GM12801 (cell line): Measurements from ENCODE around the gene TFEB.

ENCODE experiments used
- CTCF ChIP-seq: IDR thresholded peaks from one replicate; pipeline ENCODE4 v1.5.1; 2011; ENCODE audit warnings: control low read depth; ENCODE audit not compliant: insufficient read length; ENCODE audit errors: extremely low read depth

The TFEB gene

GRCh38 chr6:41704028-41704427 lies 31.4 kb downstream of the TFEB start:
- no peak for TF ChIP-seq CTCF

- TF ChIP-seq CTCF: no peak
Observed at GRCh38 chr6:41702771-41703494, 32.5 kb downstream of the TFEB start.

DNA sequence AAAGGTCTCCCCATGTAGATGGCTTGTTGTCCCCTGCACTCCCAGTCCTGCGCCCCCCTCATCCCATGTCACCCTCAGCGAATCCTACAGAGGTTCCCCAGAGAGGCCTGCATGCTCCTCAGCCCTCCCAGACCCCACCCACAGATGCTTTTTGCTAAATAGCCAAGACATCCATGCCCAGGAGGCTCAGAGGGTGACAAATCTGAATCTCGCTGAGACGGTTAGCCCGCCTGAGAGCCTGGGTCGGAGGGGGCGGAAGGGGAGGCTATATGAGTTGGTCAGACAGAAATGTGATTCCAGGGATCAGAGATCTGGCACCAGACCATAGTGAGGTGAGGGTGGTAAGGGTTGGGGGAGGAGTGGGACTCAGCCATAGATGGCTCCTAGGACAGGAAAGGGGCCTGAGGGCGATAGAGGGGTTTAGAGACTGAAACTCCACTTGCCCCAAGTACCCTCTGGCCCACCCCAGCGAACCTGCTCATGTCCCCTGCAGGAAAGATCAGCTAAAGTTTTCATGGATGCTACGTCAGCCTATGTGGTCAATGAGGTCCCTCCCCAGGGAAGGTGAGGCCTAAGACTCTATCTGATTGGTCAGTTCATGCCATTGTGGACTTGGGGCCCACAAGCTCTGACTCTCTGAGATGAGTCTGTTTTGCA lies 33.2 kb downstream of the TFEB start:
- TF ChIP-seq CTCF: no peak

DNA sequence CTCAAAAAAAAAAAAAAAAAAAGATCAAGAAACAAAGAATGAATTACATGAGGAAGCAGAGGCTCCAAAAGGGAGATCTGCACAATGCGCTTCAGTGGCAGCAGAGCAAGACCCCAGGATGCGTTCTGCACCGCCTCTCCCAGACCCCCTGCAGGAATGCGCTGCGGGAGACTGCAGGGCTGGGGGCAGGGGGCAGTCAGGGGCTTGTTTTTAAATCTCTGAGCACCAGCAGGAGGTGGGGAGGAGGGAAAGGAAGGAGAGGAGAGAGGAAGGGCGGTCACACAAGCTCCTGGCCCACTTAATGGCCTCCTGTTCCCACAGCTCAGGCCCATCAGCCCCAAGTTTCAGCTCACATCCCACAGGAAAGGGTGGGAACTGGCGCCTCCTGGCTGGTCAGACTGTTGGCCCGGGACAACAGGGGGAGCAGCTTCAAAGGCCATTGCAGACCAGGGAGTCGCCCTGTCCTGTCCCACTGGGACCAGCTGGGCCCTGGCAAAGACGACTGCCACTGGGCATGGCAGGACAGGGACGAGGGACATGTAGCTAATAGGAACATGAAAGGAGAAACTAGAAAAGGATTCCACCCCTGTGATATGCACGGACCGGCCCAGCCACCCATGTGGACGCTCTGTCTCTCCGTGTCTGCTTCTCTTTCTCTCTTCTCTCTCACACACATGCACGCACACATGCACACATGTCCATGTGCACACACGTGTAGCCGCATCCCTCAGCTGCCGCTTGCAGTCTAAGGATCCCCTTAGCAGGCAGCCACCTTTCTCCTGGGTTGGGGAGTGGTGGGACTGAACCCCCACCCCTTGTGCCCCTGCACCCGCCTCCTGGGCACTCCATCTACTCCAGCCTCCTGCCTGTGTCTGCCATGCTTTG lies 34.7 kb downstream of the TFEB start:
- TF ChIP-seq CTCF: no peak

DNA sequence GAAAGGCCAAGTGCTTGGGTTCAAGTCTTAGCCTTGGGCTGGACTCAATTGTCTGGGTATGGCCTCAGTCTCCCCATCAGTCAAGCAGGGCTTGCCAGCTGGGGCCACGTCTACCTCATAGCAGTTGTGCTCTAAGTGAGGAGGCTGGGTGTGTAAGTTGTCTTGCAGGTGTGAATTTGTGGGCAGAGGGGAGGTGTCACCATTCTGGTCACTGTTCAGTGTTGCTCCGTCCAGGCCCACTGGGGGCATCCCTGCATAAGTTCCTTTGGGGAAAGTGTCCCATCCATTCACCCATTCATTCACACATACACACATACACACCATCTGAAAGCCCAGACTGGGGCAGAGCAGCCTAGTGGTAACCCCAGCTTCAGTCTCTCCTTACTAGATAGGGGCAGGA lies 36.3 kb downstream of the TFEB start:
- TF ChIP-seq CTCF: no peak

DNA sequence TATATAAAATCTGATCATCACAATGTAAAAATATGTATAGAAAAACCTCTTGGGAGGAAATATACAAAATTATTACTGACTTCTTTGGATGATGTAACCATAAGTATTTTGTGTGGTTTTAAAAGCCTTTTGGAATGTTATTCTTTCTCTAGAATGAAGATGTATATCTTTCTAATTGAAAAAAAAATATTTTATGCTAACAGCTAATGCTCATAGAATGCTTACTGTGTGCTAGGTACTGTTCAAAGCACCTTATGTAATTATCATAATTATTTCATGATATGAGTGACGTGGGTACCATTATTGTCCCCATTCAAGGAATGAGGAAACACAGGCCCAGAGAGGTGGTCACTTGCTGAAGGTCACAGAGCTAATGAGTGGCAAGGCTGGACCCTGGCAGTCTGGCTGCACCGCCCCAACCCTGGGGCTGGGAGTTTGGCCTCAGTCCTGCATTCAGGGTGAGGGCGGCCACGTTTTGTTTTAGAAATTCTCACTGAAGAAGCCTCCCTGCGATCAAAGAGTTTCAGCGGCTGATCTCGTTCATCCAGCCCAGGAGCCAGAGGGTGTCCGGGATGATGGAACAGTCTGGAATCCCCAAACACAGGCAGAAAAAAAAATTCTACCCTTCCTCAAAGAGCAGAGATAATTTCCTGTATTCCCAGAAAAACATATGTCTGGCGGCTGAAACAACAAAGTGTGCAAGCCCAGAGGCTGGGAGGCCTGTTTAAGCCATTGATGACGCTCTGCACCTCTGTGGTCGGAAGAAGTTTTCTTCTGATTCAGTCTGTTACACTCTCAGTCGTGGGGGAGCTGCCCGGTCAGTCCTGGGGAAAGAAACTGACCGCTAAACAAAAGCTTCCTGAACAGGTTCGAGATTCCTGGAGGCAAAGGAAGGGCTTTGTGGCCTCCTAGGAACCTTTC lies 37.3 kb downstream of the TFEB start:
- TF ChIP-seq CTCF: no peak

- no peak for TF ChIP-seq CTCF
Observed at GRCh38 chr6:41696788-41697187, 38.6 kb downstream of the TFEB start.
